HG03571 (cell line): ENCODE measurements around the gene MICAL3.
A peak's percentile ranks its signal among the peaks of the same experiment; 100 is the strongest.

Source experiments
- ATAC-seq: cut with Tn5 transposase; IDR thresholded peaks from one replicate; pipeline ENCODE4 v1.9.1; 2021; ENCODE audit not compliant: unreplicated experiment

Gene MICAL3

DNA sequence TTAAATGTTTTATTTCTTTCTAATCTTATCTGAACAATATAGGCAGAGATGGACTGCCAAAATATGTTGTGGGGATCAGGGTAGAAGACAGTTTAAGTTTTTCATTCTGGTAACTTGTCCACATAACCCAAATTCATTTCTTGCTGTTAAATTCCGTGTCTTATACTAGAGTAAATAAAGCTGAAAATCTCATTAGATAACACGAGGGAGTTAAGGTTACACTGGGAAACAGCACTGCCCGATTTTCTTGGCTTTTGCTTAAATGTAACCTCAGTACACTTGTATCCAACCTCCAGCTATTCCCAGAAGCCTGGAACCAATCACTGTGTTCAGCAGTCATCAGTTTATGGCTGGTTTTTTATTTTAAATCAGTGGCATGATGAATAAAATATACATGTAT lies 48.2 kb downstream of the MICAL3 start:
- no peak for ATAC-seq

DNA sequence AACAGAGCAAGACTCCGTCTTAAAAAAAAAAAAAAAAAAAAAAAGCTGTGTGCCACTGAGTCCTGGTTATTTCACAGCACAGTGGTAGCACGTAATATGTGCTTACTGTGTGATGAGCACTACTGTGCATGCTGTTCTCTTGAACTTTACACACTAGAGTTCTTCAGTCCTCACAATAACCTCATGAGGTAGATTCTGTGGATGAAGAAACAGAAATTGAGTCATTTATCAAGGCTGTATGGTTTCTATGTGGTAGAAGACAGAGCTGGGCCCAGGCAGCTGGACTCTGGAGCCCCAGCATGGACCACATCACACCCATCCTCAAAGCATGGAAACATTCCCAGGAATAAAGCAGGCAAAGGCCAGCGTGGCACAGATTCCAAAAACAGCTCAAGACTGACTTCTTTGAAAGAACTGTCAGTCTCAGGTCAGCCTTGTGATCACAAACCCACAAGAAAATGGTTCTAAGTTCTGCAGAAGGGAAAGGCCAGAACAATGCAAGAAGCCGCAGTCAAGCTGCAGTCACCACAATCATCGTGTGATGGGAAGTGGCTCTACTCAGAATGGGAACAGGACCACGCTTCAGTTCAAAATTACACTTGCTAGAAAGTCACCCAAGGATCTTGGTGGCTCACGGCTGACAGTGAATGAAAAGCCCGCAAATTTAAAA lies 49.5 kb downstream of the MICAL3 start:
- no peak for ATAC-seq

DNA sequence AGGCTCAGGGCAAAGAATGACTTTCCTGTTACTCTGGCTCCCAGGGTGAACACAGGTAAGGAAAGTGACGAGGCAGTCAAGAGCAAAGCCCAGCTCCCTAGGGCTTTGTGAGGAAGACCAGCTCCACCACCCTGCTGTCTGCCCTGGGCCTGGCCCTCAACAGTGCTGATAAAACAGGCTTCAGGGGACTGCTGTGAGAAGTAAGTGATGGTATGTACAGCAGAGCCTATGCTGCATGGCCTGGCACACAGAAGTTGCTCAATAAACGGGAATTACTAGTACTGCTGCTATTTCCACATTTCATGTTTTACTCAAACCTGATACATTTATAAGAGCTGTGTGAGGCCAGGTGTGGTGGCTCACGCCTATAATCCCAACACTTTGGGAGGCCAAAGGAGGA lies 50.3 kb downstream of the MICAL3 start:
- no peak for ATAC-seq

DNA sequence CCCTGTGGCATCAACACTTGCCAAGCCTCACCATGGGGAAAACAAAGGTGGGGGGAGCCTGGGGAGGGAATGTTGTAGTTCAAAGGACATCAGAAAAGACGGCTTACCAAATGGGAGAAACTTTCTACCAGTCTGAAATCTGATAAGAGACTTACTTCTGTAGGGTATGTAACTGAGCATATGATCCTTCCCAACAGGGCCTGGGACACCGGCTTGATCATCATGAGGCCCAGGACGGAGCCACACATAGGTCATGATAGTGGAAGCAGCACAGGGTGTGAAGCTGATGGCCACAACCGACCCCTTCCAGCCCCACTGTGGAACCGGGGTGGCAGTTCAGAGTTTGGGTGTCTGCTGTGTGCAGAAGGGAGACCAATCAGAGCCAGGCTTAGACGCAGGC lies 51.1 kb downstream of the MICAL3 start:
- no peak for ATAC-seq

DNA sequence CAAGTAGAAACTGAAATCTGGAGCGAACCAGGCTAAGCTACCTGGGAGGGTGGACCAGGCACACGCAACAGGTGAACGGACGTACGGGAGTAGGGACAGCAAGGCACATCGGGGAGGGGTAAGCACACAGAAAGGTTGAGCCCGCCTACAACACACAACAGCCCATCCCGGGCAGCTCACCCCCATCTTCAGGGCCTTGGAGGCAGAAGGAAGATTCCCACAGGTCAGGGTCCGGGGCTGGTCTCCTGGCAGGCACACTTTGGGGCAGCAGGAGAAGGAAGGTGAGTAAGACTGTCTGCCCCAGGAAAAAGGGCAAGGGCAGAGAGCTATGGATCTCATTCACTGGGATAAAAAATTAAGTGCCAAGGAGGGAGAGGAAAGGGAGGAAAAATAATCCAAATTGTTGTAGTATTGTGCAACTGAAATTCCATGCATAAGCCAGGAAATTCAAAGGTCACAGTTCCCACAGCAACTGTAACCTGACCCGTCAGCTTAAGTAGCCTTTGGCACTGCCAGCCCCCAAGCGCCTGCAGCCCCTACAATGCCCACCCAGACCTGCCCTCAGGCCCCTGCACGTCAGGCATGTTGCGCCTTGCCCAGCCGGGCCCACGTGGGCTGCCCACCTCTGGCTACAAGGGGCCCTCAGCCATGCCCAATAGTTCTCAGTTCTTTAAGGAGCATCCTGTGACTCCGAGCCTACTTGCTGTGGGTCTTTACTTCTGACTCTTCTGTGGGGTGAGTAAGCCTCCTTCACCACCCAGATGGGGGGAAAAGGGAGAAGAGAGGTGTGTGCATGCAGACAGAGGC lies 51.8 kb downstream of the MICAL3 start:
- ATAC-seq: no peak

DNA sequence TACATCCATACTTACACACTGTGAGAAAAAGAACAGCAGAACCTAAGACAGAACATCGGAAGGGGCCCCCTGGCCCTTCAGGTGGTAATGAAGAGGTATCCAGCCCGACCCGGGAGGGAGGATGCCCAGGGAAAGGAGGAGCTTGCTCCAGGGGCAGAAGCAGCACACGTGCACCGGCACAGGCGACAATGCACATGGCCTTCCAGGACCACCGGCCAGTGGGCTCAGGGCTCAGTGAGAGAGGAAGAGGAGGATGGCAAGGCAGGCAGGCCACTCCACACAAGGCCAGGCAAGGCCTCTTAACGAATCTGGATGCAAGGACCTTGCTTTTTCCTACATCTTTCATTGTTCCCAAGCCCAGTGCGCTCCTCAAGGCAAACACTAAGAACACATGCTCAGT lies 52.6 kb downstream of the MICAL3 start:
- no peak for ATAC-seq

DNA sequence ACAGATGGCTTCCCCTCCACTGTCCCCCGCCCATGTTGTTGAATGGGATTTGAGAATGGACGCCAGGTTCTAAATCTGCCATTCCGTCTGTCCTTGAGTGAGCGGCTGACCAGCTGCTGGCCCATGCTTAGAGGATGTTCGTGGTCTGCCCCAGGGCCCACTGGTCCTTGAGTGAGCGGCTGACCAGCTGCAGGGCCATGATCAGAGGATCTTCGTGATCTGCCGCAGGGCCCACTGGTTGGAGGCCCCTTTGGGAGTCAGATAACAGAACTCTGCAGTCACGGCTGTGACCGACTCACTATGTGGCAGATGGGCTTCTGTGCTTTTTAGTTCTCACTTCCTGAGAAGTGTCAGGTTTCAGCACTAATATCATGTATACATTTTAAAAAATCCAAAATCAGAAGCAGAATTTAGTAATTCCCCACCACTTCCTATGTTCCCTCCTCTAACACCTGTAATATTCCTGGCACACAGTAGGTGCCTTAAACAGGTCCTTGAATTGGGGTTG lies 54.1 kb downstream of the MICAL3 start:
- ATAC-seq: no peak

DNA sequence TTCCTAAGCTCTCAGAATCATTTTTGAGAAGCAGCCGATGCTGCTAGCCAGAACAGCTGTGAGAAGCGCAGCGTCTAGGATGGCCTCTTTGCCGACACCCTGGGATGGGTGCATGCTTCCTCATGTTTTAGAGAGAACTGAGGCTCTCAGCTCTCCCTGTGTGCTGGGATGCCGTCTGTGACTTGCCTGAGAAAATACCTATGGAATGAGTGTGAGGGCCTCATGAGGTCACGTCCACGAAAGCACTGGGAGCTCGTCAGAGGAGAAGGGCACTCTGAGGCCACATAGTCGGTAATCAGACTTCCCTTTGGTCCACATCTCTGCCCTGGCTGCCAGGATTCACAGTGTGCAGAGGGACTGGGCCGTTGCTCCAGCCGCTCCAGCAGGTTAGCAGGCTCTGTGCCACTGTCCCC lies 54.7 kb downstream of the MICAL3 start:
- ATAC-seq: no peak

DNA sequence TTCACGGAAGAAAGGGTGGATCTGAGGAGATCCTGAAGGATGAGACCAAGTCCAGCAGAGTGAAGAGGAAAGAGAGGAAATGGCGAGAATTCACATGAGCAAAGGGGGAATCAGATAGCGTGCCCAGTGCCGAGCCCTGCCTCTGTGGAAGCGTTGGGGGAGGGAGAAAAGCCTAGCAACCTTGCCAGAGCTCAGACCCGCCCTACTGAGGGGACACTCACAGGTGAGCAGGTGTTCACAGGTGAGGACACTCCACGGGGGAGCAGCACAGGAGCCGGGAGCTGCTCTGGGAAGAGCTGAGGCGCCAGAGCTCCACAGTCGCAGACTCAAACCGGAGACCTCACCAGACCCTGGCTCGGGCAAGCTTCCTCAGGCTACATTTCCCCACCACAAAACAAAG lies 56.2 kb downstream of the MICAL3 start:
- no peak for ATAC-seq

DNA sequence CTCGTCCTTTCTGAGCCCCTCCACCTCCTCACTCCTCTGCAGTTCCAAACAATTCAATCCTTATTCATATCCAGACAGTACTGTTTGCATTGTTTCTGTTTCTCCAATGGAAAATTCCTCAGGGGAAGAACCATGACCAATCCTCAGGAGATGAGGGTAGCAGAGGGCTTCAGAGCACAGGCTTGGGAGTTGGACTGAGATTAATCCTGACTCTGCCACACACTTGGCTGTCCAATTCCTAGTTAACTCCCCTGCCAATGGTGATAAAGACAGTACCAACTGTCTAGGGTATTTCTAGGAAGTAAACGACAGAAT lies 58.0 kb downstream of the MICAL3 start:
- ATAC-seq: no peak

DNA sequence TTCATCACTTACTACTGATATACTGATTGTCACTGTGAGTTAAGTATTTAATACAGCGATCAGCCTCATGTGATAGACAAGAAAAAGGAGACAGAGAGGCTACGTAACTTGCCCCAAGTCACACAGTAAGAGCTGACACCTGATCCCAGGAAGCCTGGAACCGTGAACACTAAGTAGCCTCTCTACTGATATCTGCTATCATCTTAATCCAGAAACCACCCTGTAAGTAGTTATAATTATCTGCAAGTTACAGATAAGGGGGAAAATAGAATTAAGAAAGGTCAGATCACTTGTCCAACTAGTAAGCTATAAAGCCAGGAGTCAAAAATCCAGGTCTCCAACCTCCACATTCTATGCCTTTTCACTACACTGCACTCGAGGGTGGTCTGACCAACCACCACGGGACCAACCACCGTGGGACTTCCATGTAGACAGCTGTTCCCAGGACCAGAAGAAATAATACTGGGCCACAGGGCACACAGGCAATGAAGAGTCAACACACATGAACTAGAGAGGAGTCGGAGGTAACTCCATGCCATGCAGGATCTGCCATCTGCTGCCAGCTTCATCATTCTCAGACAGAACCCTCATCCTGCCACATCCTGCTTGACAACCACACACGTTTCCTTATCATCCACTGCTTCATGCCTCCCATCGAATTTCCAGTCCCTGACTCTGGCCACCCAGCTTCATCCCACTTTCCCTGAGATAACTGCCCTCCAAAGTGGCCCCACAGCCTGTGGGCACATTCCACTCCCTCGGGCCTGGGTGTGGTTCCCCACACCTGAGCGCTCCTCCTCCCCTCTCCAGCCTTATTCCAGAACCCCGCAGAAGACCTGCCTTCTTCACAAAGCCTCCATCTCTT lies 58.6 kb downstream of the MICAL3 start:
- no peak for ATAC-seq

DNA sequence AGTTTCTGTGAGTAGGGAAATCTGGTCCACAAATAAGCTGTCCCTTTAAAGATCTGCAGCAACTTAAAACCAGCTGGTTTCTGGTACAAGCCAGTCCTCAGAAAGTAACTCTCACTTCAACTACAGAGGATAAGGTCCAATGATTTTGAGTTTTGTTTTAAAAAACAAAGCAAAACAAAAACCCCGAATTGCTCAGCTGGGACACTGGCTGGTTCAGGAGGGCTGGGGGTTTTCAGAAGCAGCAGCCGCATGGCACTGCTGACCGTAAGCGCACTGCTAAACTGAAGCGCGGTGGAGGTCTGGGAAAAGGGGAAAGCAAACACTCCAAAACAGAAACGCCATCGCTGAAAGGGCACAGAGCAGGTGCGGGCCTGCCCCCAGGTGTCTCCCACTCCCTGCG lies 59.7 kb downstream of the MICAL3 start:
- peak; percentile 62 for ATAC-seq

DNA sequence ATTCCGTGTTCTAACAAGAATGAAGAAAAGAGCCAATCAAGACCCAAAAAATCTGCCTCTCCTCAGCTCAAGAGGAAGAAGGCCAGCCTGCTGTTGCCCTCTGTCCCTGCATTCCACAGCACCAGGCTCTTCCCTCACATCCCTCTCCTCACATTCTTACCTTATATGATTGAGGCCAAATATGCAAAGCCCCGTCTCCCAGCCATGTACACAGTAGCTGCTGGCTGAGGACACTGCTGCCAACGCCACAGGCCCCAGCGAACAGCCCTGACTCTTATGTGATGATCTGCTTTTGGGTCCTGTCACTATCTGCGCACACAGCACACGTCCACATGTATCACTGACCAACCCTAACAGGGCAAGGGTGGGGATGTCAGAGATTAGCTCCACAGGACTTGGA lies 60.2 kb downstream of the MICAL3 start:
- peak; percentile 31 for ATAC-seq

DNA sequence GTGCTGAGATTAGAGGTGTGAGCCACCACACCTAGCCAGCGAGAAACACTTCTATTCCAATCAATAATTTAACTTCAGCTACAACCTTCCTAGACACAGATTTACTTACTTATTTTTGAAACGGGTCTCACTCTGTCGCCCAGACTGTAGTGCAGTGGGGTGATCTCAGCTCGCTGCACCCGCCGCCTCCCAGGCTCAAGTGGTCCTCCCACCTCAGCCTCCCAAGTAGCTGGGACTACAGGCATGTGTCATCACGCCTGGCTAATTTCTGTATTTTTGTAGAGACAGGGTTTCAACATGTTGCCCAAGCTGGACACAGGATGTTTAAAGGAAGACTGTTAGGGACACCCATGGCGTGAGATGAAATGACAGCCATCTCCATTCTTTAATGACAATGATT lies 61.3 kb downstream of the MICAL3 start:
- no peak for ATAC-seq

DNA sequence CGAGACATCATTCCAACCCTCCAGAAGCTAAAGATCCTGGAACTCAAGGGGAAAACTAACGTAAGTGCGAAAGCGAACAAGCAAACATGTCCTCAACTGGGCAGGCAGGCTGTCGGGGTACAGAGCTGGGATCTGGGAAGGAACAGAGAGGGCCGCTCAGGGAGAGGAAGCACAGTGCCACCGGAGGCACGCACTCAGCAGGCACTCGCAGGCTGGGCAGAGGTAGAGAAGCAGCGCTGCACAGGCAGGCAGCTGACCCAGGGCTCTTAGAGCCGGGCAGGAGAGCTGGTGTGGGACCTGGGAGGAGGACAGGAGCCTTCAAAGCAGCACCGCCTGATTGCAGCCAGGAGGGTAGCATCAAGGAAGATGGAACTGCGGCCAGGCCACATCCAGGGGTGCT lies 62.2 kb downstream of the MICAL3 start:
- ATAC-seq: no peak

DNA sequence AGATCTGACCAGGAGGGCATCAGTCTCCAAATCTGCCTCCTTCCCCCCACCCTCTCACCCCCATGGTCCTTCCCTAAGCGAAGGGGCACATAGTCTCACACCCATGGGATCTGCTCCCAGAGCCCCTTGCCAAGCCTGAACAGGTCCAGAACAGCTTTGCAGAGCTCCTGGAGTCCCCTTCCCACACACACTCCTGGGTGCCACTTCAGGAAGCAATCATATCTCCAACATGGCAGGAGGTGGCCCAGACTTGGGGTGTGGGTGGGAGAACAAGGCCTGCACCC lies 63.0 kb downstream of the MICAL3 start:
- ATAC-seq: no peak

DNA sequence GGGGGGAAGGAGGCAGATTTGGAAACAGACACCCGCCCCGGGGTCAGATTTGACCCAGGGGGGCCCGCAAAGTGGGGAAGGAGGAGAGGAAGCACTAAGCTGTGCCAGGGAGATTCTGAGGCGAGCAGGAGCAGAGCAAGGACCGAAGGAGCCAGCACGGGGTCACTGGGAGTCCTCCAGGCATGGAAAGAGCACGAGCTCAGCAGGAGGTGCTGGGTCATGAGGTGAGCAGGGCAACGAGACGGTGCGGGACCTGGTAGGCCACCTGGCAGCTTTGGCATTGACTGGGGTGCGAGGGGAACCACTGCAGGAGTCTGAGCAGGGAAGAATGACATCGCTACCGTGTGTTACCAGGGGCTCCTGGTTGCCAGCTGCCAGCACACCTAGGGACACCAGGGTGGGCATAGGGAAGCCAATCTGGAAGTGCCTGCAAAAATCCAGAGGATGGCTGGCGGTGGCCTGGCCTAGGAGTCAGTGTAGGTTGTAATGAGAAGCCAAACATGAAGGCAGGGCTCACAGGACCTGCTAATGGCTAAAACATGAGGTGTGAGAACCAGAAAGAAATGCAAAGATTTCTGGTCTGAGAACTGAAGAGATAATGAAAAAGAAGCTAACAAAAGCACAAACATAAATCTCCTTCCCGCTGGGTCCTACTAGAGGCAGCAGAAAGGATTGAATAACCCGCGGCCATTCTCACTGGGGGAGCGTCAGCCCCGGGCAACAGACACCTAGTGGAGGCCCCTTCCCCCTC lies 63.5 kb downstream of the MICAL3 start:
- no peak for ATAC-seq

DNA sequence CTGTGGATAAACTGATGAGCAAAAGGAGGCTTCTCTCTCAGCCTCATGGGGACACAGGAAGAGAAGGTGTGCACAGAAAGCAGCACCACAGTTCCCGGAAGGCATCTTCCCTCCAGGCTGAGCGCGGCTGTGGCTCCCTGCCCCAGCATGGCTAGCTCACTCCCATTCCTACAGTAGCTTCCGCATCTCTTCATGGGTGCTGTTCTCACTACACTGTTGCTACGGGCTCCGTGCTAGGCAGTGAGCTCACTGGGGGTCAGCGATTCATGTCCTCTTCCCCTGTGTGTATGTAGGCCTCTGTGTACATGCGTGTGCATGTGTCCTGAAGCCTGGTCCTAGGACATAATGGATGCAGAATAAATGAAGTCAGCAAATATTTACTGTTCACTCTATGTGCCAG lies 64.3 kb downstream of the MICAL3 start:
- ATAC-seq: no peak

DNA sequence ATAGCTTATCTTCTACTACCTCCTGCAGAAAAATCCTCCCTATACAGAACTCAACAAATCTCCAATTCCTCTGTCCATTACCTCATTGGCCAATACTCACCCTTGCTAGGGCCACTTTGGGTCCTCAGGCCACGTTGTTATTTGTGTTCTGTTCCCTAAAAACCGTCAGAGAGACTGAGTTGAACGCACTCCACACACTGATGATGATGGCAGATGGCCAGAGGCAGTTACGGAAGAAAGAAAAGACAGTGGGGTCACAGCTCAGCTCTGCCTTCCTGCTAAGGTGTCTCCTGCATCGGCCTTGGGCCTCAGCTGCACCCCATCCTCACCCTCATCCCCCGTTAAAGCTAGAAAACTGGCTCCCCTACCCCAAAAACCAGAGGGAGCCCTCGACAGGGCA lies 66.2 kb downstream of the MICAL3 start:
- no peak for ATAC-seq

DNA sequence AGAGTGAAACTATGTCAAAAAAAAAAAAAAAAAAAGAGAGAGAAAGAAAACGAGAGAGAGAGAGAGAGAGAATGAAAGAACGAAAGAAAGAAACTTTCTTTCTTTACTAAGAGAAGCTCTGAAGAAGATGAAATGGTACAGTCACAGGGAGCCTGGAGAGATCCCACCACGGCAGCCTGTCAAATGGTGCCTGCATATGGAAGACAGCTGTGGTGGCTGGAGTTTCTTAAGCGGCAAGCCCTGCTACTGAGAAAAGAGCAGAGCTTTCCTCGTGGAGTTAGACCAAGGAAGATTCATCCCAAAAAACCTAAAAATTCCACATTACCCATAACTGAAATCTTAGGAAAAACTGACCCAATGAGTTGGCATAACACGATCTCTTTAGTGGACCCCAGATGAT lies 66.7 kb downstream of the MICAL3 start:
- no peak for ATAC-seq

DNA sequence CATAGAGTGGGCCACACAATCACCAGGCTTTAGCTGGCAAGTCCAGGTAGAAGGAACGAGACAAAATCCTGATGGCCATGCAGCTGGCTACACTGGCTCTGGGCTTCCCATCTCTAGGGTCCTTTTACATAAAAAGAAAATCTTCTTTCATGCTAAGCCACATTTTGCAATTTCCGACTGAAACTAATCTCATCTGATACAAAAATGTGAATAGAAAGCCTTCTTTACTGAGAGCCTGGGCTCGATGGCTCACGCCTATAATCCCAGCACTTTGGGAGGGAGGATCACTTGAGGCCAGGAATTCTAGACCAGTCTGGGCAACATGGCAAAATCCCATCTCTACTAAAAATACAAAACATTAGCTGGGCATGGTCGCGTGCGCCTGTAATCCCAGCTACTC lies 67.2 kb downstream of the MICAL3 start:
- ATAC-seq: no peak
